HUES48 (cell line): ENCODE measurements around the gene GOLPH3.
A peak's percentile ranks its signal among the peaks of the same experiment; 100 is the strongest.
"Not testable (repeated sequence)": the region's sequence is repeated elsewhere in the genome, so short reads cannot be mapped to it uniquely, and the experiment has no call there.

Experiments
- H3K27ac ChIP-seq: one replicate; pipeline ENCODE4 v1.7.0; 2013; ENCODE audit warnings: low read depth, low read length, inconsistent platforms
- H3K27me3 ChIP-seq: 2 replicates; pipeline ENCODE4 v1.6.1; 2013; ENCODE audit warnings: mild to moderate bottlenecking, low read length; ENCODE audit not compliant: control insufficient read depth, insufficient read depth
- H3K36me3 ChIP-seq: 2 replicates; pipeline ENCODE4 v1.6.1; 2013; ENCODE audit warnings: low read length; ENCODE audit not compliant: control insufficient read depth, insufficient read depth
- H3K4me1 ChIP-seq: 2 replicates; pipeline ENCODE4 v1.6.1; 2013; ENCODE audit warnings: mild to moderate bottlenecking, low read length; ENCODE audit not compliant: control insufficient read depth, insufficient read depth
- H3K4me3 ChIP-seq: 2 replicates; pipeline ENCODE4 v1.5.1; 2013; ENCODE audit warnings: mild to moderate bottlenecking, low read depth, low read length
- H3K9ac ChIP-seq: 2 replicates; pipeline ENCODE4 v1.6.1; 2013; ENCODE audit warnings: mild to moderate bottlenecking, low read depth, low read length, moderate library complexity
- H3K9me3 ChIP-seq: 2 replicates; pipeline ENCODE4 v1.6.1; 2013; ENCODE audit warnings: low read length; ENCODE audit not compliant: control insufficient read depth, insufficient read depth

GOLPH3 gene

DNA sequence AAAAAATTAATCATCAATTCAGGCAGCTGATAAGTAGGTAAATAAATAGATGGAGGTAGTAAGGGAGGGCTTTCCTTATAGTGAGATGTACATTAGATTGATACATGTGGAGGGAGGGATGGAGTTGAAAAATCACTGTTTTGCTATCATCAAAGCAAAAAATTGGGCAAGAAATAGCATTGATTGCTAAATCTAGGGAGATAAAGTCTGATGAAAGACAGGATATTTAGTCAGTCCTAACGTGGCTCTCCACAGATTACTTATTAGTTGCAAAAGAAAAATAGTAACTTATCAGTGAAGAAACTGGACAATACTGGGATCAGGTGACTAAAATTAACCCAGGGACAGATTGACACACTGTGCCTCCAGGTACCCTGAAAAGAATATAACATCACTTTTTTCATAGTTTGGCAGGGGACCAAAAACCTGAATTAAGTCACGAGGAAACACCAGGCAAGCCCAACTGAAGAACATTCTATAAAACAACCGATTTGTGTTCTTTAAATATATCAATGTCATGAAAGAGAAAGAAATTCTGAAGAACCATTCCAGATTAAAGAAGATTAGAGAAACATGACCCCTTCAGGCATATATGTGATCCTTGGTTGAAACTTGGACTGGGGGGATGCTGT lies 27.1 kb upstream of the GOLPH3 start:
- no peak overlapping the region for H3K9ac ChIP-seq
- no peaks in the 10 kb centered on the region for H3K9me3 ChIP-seq
- H3K27me3 ChIP-seq: no peaks in the 10 kb centered on the region
- no peaks in the 10 kb centered on the region for H3K4me1 ChIP-seq
- no peaks in the 10 kb centered on the region for H3K36me3 ChIP-seq
- no peak overlapping the region for H3K27ac ChIP-seq
- H3K4me3 ChIP-seq: no peak overlapping the region

DNA sequence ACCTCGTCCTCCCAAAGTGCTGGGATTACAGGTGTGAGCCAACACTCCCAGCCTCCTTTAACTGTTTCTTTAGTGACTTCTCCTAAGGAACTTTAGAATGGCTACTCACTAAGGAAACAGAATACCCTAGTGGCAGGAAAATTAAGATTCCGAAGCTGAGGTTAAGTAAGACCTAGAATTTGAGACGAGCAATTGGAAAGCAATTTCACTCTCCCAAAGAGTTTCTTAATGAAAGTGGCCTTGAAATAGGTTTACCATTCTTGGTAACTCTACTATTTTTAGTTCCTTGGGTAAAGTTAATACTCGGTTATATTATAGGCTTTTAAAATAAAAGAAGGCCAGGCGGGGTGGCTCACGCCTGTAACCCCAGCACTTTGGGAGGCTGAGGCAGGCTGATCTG lies 22.9 kb upstream of the GOLPH3 start:
- Histone ChIP-seq H3K4me3 (no peak overlapping the region), H3K4me1 (no peaks in the 10 kb centered on the region), H3K36me3 (no peaks in the 10 kb centered on the region), H3K27ac (no peak overlapping the region), H3K27me3 (no peaks in the 10 kb centered on the region), H3K9ac (no peak overlapping the region), H3K9me3 (no peaks in the 10 kb centered on the region)

DNA sequence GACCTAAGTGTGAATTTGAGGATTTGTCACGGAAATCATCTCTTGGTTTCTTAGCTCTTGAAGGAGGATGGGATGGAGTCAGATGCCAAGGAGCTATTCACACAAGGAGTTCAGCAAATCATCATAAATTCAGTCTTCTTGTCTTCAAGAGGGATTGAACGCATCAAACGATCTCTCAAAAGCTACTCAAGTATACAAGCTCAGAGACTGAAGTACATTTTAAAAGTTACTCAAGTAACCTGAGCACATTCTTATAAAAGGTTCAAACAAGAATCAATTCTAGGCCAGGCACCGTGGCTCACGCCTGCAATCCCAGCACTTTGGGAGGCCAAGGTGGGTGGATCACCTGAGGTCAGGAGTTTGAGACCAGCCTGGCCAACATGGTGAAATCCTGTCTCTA lies 21.1 kb upstream of the GOLPH3 start:
- H3K27ac ChIP-seq: no peak overlapping the region
- no peak overlapping the region for H3K9ac ChIP-seq
- no peaks in the 10 kb centered on the region for H3K27me3 ChIP-seq
- no peak overlapping the region for H3K4me3 ChIP-seq
- no peaks in the 10 kb centered on the region for H3K9me3 ChIP-seq
- no peaks in the 10 kb centered on the region for H3K4me1 ChIP-seq
- H3K36me3 ChIP-seq: no peaks in the 10 kb centered on the region

DNA sequence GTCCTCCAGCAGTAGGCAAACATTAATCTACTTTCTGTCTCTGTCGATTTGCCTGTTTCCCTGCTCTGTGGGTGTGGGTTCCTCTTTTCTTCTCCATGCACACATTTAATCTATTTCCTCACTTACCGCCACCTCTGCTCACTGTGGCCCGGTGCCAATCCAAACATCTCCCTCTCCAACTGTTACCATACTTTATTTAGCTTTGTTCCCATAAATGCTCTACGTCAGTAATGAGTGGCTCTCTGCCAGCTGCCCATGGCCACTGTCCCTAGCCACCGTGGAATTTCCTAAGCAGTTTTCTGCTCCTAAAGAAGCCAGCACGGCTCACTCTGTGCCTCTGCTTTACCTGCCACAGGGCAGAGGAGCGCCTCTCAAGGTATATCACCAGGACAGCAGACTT lies 19.5 kb upstream of the GOLPH3 start:
- H3K27ac ChIP-seq: no peak overlapping the region
- H3K4me3 ChIP-seq: no peak overlapping the region
- H3K36me3 ChIP-seq: no peaks in the 10 kb centered on the region
- H3K9ac ChIP-seq: no peak overlapping the region
- no peaks in the 10 kb centered on the region for H3K9me3 ChIP-seq
- no peaks in the 10 kb centered on the region for H3K4me1 ChIP-seq
- no peaks in the 10 kb centered on the region for H3K27me3 ChIP-seq

DNA sequence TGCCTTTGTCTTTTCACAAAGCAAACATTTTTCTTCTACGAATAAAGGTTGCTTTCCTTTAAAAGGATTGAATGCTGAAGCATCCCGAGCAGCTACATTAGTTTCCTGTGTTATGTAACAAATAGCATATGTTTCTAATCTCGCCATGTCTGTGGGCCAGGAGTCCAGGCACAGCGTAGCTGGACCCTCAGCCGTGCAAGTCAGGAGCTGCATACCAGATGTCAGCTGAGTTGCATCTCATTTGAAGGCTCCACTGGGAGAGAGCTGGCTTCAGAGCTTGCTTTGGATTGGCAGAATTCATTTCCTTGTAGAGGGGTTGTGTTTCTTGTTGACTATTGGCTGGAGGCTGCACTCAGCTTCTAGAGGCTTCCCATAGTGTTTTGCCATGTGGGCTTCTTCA lies 16.0 kb upstream of the GOLPH3 start:
- no peak overlapping the region for H3K4me3 ChIP-seq
- H3K36me3 ChIP-seq: no peaks in the 10 kb centered on the region
- no peaks in the 10 kb centered on the region for H3K27me3 ChIP-seq
- H3K4me1 ChIP-seq: no peaks in the 10 kb centered on the region
- H3K27ac ChIP-seq: no peak overlapping the region
- no peak overlapping the region for H3K9ac ChIP-seq
- H3K9me3 ChIP-seq: peaks cover 8% of the 10 kb centered on the region

DNA sequence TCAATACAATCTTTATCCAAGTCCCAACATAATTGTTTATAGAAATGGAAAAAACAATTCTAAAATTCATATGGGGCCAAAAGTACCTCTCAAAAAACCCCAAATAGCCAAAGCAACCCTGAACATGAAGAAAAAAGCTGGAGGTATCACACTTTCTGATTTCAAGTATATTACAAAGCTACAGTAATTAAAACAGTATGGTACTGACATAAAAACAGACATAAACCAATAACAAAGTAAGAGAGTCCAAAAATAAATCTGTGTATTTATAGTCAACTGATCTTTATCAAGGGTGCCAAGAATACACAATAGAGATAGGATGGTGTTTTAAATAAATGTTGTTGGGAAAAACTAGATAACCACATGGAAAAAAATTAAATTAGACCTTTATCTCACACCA lies 13.6 kb upstream of the GOLPH3 start:
- no peak overlapping the region for H3K9ac ChIP-seq
- H3K9me3 ChIP-seq: peaks cover 8% of the 10 kb centered on the region
- no peaks in the 10 kb centered on the region for H3K27me3 ChIP-seq
- H3K27ac ChIP-seq: no peak overlapping the region
- H3K36me3 ChIP-seq: no peaks in the 10 kb centered on the region
- H3K4me1 ChIP-seq: no peaks in the 10 kb centered on the region
- no peak overlapping the region for H3K4me3 ChIP-seq

DNA sequence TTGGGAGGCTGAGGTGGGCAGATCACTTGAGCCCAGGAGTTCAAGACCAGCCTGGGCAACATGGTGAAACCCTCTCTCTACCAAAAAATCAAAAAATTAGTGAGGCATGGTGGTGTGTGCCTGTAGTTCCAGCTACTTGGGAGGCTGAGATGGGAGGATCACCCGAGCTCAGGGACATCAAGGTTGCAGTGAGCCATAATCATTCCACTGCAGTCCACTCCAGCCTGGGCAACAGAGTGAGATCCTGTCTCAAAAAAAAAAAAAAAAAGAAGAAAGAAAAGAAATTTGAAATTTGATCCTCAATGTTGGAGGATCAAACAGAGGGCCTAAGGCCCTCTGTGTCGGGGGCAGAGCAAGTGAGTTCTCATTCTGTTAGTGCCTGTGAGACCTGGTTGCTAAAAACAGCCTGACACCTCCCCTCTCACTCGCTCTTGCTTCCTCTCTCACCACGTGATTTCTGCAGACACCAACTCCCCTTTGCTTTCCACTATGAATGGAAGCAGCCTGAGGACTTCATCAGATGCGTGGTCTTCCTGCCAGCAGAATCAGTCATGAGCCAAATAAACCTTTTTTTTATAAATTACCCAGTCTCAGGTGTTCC lies 8.4 kb upstream of the GOLPH3 start:
- no peaks in the 10 kb centered on the region for H3K4me1 ChIP-seq
- H3K27me3 ChIP-seq: no peaks in the 10 kb centered on the region
- peaks cover 1% of the 10 kb centered on the region for H3K9me3 ChIP-seq
- no peak overlapping the region for H3K9ac ChIP-seq
- H3K4me3 ChIP-seq: no peak overlapping the region
- H3K27ac ChIP-seq: no peak overlapping the region
- H3K36me3 ChIP-seq: no peaks in the 10 kb centered on the region

DNA sequence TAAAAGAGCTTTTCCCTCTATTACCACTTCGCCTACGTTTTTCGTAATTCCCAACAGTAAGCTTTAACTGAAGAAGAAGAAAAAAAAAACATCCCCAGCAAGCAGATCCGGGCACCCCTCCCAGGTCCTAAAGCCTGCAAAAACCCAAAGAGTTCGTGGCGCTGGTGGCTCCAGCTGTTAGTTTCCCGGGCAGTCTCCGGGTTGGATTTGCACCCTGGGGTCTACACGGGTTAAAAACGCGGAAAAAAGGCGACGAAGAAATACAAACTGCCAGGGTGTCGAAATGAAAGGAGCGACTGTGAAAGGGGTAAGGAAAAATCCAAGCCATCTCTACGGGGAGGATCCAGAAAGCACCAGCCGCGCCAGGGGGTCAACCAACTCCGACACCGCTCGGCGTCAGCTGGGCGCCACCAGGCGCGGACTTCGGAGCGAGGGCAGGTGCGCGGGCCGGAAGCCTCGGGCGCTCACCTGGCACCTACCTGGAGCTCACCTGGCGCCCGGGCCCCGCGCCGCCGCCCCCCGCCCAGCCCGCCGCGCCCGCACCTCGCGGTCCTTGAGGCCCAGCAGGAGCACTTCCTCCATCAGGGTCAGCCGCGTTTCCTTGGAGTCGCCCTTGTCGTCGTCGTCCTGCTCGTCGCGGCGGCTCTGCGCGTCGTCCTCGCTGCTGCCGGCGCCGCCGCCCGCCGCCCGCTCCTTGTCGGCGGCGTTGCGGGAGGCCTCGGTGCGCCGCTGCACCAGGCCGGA lies 680 bp downstream of the GOLPH3 start:
- Histone ChIP-seq H3K4me1 (no peaks in the 10 kb centered on the region), H3K9me3 (no peaks in the 10 kb centered on the region), H3K27ac (peak overlapping the region; percentile 98), H3K36me3 (peaks cover 32% of the 10 kb centered on the region), H3K27me3 (no peaks in the 10 kb centered on the region), H3K9ac (peak overlapping the region; percentile 96), H3K4me3 (peak overlapping the region; percentile 98)

DNA sequence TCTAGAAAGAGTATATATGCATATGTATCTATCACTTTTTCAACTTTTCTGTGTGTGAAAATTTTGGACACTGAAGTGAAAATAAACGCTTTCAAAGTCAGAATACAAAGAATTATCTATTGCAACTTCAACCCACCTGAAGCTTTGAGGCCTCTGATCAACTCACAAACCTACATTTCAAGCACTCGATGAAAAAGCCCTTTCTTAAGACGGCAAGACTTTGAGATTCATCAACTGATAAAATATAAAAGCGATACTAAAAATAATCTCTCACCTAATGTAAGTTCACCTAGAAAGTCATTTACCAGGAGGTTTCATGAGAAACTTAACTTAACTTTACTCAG lies 1.2 kb downstream of the GOLPH3 start:
- Histone ChIP-seq H3K36me3 (peaks cover 37% of the 10 kb centered on the region), H3K27ac (peak overlapping the region; percentile 98), H3K9ac (peak overlapping the region; percentile 96), H3K4me3 (peak overlapping the region; percentile 98), H3K27me3 (no peaks in the 10 kb centered on the region), H3K9me3 (no peaks in the 10 kb centered on the region), H3K4me1 (no peaks in the 10 kb centered on the region)

DNA sequence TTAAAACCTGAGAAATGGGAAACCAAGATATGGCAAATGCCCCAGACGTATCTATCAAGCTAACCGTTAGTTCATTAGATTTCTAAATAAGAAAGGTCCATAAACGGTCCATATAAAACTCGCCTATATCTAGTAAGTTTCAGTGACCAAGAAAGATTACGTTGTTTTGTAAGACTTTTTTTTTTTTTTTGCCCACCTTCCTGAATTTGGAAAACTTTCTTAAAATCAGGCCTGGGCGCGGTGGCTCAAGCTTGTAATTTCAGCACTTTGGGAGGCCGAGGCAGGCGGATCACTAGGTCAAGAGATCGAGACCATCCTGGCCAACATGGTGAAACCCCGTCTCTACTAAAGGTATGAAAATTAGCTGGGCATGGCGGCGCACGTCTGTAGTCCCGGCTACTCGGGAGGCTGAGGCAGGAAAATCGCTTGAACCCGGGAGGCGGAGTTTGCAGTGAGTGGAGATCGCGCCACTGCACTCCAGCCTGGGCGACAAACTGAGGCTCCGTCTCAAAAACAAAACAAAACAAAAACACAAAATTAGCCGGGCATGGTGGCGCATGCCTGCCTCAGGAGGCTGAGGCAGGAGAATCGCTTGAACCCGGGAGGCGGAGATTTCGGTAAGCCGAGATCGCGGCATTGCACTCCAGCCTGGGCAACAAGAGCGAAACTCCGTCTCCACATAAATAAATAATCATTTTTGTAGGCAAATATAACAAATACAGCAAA lies 1.8 kb downstream of the GOLPH3 start:
- Histone ChIP-seq H3K4me3 (peak overlapping the region; percentile 98), H3K9ac (peak overlapping the region; percentile 96), H3K36me3 (peaks cover 43% of the 10 kb centered on the region), H3K27ac (peak overlapping the region; percentile 98)
- H3K9me3 ChIP-seq, H3K4me1 ChIP-seq, H3K27me3 ChIP-seq: not testable (repeated sequence)
